ENCODE results near the gene DCTD.

- no peak for TF ChIP-seq POLR2A (IDR thresholded peaks at IDR 0.05)
- TF ChIP-seq, protein P1, sequence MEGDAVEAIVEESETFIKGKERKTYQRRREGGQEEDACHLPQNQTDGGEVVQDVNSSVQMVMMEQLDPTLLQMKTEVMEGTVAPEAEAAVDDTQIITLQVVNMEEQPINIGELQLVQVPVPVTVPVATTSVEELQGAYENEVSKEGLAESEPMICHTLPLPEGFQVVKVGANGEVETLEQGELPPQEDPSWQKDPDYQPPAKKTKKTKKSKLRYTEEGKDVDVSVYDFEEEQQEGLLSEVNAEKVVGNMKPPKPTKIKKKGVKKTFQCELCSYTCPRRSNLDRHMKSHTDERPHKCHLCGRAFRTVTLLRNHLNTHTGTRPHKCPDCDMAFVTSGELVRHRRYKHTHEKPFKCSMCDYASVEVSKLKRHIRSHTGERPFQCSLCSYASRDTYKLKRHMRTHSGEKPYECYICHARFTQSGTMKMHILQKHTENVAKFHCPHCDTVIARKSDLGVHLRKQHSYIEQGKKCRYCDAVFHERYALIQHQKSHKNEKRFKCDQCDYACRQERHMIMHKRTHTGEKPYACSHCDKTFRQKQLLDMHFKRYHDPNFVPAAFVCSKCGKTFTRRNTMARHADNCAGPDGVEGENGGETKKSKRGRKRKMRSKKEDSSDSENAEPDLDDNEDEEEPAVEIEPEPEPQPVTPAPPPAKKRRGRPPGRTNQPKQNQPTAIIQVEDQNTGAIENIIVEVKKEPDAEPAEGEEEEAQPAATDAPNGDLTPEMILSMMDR (IDR thresholded peaks at IDR 0.05): no peak
These were observed 61.3 kb downstream of the DCTD start for GRCh38 chr4:182855877-182856276.
